Mammary microvascular endothelial cell (primary cell): ENCODE results near the gene FCF1. TPM values are rescaled to one million over a fixed set of nuclear protein-coding genes. Genes with fewer than 3 reads are reported as not detected.

ENCODE experiments used
- total RNA-seq: library from RNA; depleted of rRNA; stranded (reverse); fragments of >200 nt; gene quantifications from 2 replicates; pipeline ENCODE4 v1.2.3, GENCODE V29; 2015

Gene FCF1, protein sequence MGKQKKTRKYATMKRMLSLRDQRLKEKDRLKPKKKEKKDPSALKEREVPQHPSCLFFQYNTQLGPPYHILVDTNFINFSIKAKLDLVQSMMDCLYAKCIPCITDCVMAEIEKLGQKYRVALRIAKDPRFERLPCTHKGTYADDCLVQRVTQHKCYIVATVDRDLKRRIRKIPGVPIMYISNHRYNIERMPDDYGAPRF
- 28.8 and 36.8 TPM in 2 replicates for total RNA-seq

DNA sequence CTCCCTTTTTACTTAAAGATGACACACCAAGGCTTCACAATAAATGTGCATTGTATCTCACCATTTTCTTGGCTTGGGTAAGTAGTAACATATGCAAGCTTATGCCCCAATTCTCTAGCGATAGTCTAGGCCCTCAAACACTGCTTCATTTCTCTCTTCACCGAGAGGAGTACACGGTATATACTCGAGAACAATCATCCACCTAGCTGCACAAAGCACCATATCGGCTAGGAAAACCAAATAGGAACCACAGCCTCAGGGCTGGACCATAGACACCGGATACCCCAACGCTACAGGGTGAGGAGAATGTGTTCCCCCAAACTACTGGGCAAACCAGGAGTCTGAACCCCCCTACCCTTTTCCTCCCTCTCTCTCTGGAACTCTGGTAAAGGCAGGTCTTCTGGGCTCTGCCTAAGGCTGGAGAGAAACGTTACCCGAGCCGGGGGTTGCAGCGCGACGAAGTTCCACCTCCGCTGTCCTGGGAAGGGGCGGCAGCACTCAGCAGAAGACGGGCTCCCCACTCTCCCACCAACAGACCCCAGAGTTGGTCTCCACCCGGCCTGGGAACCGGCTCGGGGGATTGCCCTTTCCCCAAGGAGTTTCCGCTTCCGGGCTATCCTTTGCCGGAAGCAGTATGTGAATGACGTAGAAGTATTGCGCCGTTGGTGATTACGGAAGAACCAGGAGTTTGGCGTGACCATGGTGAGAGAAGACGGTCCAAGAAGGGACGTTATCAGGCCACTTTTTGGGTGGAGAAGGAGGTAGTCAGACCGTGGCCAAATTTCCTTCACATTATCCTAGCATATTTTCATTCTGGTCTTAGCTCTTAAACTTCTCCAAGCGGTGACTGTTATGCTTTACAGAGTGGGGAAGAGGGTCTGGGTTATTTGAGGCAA lies at the start of gene FCF1, which contains the start of gene AREL1:
TSS of gene FCF1 (plus strand) at position 646 of the 896 bp plus-strand sequence. CDS start at position 700, 54 bp downstream.
TSS of gene AREL1 (minus strand) at position 582 of the 896 bp plus-strand sequence. CDS start 27,465 bp downstream, outside the sequence.

DNA sequence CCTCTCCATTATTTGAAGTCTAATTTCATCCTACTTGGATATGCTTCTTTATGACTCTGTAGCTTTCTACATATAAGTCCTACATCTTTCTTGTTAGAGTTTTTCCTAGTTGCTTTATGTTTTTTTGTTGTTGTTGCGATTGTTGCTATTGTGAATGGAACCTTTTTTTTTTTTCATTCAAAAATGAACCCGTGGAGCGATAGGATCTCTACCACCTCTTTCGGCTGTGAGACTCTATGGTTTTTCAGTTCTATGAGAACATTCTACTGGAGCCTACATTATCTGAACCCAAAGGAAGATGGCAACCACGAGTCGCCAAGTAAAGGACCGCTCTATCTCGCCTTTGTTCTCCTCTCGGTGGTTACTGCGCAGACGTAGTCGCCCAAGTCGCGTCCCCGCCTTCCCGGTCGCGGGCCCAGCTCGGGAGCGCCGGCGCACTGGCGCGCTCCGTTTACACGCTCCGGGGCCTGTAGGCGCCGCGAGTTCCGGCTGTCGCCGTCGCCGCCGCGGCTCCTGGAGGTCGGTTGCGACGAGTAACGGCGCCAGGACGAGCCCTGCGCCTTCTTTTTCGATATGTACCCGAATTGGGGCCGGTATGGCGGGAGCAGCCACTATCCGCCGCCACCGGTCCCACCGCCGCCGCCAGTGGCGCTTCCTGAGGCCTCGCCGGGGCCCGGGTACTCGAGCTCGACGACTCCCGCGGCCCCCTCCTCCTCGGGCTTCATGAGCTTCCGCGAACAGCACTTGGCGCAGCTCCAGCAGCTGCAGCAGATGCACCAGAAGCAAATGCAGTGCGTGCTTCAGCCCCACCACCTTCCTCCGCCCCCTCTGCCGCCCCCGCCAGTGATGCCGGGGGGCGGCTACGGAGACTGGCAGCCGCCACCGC lies 50.2 kb downstream of the FCF1 start, which contains the start of gene YLPM1:
TSS of gene YLPM1 (plus strand) at position 400 of the 886 bp plus-strand sequence. CDS start at position 574, 174 bp downstream.

Other genes starting within 250 kb of the FCF1 start
- 1,022 and 1,323 TPM in 2 replicates for gene NPC2, start 219.8 kb upstream of the FCF1 start, total RNA-seq
- gene ISCA2, start 219.4 kb upstream of the FCF1 start, total RNA-seq, result 13.9 and 28.6 TPM in 2 replicates
- 137 and 138 TPM in 2 replicates for gene LTBP2, start 100.9 kb upstream of the FCF1 start, total RNA-seq
- 16.8 and 24.5 TPM in 2 replicates for gene AREL1, start 64 bp upstream of the FCF1 start, total RNA-seq
- gene YLPM1, start 50.2 kb downstream of the FCF1 start, total RNA-seq, result 20.5 and 21.8 TPM in 2 replicates
- not detected in 2 replicates for gene PROX2, start 163.0 kb downstream of the FCF1 start, total RNA-seq
- gene DLST, start 168.8 kb downstream of the FCF1 start, total RNA-seq, result 63.0 and 71.6 TPM in 2 replicates
- gene RPS6KL1, start 210.1 kb downstream of the FCF1 start, total RNA-seq, result 11.1 and 14.0 TPM in 2 replicates
- 92.6 and 124 TPM in 2 replicates for gene PGF, start 242.5 kb downstream of the FCF1 start, total RNA-seq